Subcutaneous adipose tissue (tissue), 4 donors: ENCODE results near the gene TFPT. TPM values are rescaled to one million over a fixed set of nuclear protein-coding genes. Genes with fewer than 3 reads are reported as not detected.

Experiments
- CTCF ChIP-seq: fragments of 450-650 bp; IDR thresholded peaks from one replicate; pipeline ENCODE4 v1.5.1; 2016; ENCODE audit warnings: low read depth, mild to moderate bottlenecking, control low read depth, antibody characterized with exemption, moderate library complexity
- total RNA-seq, 4 donors: library from RNA; depleted of rRNA; stranded (reverse); fragments of >200 nt; gene quantifications; one replicate each; pipeline ENCODE4 v1.1.0, GENCODE V29; 2016

The TFPT gene
- total RNA-seq, 4 donors from 2014 or later: 5.7 to 23.6 (median 16.6) TPM

DNA sequence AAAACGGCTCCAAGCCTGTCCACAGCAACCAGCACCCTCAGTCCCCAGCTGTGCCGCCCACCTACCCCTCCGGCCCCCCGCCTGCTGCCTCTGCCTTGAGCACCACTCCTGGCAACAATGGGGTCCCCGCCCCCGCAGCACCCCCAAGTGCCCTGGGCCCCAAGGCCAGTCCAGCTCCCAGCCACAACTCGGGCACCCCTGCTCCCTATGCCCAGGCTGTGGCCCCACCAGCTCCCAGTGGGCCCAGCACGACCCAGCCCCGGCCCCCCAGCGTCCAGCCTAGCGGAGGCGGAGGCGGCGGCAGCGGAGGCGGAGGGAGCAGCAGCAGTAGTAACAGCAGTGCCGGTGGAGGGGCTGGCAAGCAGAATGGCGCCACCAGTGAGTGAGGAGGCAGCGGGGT, 32.7 kb upstream of the TFPT start:
- TF ChIP-seq CTCF: no peak

DNA sequence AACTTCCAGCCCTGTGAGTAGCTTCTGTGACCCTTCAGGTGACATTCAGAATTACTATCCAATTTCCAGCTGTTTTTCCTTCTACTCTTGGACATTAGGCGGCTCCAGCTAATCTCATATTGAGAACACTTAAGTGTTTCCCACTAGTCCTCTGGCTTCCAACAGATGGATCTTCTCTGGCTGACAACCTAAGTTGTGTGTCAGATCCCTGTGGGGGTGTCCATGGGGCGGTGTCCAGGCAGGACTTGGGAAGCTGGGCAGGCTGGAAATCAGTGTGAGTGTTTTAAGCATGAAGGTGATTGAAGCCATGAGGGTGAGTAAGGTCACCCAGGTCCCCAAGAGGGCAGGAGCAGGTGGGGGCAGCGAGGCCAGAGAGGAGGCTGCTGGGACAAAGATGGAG, 32.2 kb upstream of the TFPT start:
- TF ChIP-seq CTCF: no peak

DNA sequence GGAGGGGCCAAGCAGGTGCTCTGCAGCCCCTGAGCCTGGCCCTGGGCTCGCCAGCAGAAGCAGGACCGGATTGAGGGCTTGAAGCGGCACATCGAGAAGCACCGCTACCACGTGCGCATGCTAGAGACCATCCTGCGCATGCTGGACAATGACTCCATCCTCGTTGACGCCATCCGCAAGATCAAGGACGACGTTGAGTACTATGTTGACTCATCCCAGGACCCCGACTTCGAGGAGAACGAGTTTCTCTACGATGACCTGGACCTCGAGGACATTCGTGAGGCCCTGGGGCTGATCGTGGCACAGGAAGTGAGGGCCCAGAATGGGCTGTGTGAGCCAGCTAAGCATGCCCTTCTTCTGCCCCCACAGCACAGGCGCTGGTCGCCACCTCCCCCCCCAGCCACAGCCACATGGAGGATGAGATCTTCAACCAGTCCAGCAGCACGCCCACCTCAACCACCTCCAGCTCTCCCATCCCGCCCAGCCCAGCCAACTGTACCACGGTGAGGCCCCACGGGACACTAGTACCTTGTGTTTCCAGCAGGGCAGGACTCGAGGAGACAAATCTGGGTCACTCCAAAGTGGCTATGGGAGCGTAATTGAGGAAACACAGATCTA, 30.2 kb upstream of the TFPT start:
- TF ChIP-seq CTCF: no peak

- no peak for TF ChIP-seq CTCF
Observed at GRCh38 chr19:54142166-54142780, 26.8 kb upstream of the TFPT start.

DNA sequence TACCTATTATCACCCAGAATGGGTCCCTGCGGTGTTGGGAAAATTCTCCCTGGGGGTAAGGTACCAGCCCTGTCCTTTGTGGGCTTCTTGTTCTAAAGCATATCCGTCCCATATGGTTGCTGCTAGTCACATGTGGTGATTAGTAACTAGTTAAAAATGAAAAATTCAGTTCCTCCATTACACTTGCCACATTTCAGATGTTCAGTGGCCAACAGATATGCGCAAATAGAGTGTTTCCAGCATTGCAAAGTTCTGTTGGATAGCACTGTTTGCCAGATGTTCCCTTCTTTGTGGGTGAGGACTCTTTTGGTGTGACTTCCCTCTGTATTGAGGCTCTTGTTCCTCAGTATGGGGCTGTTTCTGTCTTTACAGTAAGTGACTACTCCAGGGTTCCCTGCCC, 25.9 kb upstream of the TFPT start:
- no peak for TF ChIP-seq CTCF

DNA sequence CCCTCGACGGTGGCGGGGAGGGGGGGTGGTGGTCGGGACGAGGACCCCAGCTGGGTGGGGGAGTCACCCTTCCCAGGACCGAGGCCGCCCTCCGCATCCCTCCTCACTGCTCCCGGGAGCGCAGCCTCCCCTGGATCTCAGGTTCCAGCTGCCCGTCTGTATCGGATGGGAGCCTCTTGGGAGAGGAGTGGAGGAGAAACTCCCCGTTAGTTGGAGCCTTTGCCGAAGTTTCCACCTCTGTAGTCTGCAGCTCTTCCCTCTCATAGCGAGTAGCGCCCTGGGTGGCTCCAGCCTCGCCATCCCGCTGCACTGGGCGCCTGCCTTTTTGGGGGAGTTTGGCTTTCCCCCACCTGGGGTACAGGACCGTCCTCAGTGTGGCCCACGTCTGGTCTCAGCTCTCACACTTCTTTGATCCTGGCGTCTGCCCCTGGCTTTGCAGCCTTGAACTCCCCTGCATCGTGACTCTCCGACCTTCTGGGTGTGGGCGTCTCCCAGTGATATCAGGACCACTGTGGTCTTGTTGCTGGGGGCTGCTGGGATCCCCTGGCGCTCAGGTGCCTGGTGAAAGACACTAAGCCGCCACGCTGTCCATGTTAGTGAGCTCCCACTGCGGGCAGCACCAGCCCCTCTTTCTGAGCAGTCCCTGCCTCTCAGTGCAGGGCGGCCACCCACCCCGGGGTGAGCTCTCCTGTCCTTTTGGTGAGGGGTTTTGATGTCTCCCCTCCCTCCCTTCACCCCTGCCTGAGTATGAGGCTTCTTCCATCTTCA, 23.2 kb upstream of the TFPT start:
- no peak for TF ChIP-seq CTCF

DNA sequence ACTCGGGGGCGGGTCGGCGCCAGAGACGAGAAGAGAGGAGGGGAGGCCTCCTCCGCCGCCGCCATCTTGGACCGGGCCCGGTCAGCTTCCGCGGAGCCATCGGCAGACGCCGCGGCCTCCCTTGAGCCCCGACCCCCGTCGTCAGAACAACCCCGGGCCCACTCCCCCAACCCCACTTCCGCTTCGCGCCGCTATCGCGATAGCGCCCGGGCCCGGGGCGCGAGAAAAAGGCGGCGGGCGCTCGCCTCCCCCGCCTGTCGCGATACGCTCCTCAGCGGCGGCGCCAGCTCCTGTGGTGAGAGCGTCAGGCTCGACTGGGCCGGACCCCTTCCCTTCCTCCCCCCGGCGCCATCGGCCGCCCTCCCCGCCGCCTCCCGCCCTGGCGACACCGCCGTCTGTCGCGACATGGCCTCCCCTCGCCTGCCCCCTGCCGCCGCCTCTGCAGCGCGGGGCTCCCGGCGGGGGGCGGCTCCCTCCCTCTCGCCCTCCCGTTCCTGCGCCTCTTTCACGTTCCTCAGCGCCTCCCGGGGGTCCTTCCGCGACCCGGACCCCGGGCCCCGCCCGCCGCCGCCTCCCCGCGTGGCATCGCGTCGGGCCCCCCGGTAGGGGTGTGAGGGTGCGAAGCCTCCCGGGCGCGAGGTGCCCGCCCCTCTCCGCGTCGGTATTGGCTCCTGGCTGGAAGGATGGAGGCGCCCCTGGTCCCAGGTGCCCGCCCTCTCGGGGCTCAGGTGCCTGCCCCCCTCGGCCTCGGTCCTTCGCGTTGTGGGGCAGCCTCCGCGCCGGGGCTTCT, 22.4 kb upstream of the TFPT start, which contains the start of gene CNOT3:
Gene CNOT3, plus strand, starts transcription at position 64 of the 790 bp plus-strand sequence. CDS start 5,217 bp downstream, outside the sequence.
- no peak for TF ChIP-seq CTCF
